NCI-H1436 treated with DMSO at 0.1 percent for 48 hours (cell line): ENCODE measurements around the gene GLT8D1.
"Not testable (repeated sequence)": the region's sequence is repeated elsewhere in the genome, so short reads cannot be mapped to it uniquely, and the experiment has no call there.

Source experiments
- DNase-seq: peaks from one replicate; lab custom pipeline; 2025; lab: John Stamatoyannopoulos, UW

GLT8D1 gene

GRCh38 chr3:52679811-52680210, 25.8 kb downstream of the GLT8D1 start:
- DNase-seq = no peak

GRCh38 chr3:52679199-52679538, 26.4 kb downstream of the GLT8D1 start:
- no peak for DNase-seq

- DNase-seq = no peak
Observed at GRCh38 chr3:52678265-52679198, 27.1 kb downstream of the GLT8D1 start.

- not testable (repeated sequence) for DNase-seq
Observed at GRCh38 chr3:52676201-52676600, 29.4 kb downstream of the GLT8D1 start.

GRCh38 chr3:52671676-52672075, 33.9 kb downstream of the GLT8D1 start:
- DNase-seq = no peak

- no peak for DNase-seq
Observed at GRCh38 chr3:52670621-52671521, 34.7 kb downstream of the GLT8D1 start.

- no peak for DNase-seq
Observed at GRCh38 chr3:52663098-52663497, 42.5 kb downstream of the GLT8D1 start.

GRCh38 chr3:52660046-52660445, 45.5 kb downstream of the GLT8D1 start:
- DNase-seq = no peak

- DNase-seq = no peak
Observed at GRCh38 chr3:52655895-52656294, 49.7 kb downstream of the GLT8D1 start.

GRCh38 chr3:52651592-52651991, 54.0 kb downstream of the GLT8D1 start:
- DNase-seq = no peak

GRCh38 chr3:52650439-52650838, 55.2 kb downstream of the GLT8D1 start:
- DNase-seq = no peak

- DNase-seq = no peak
Observed at GRCh38 chr3:52649461-52650210, 56.0 kb downstream of the GLT8D1 start.

- DNase-seq = no peak
Observed at GRCh38 chr3:52645549-52645948, 60.0 kb downstream of the GLT8D1 start.
